ENCODE data around the gene CTNNA2.

GRCh38 chr2:80122675-80123074 lies 609.8 kb downstream of the CTNNA2 start:
- TF ChIP-seq CTCF (IDR thresholded peaks at IDR 0.05) (no peak), POLR2A (IDR thresholded peaks at IDR 0.05) (no peak)
